SHP77 treated with DMSO at 0.1 percent for 48 hours (cell line): ENCODE measurements around the gene ARID3B.
"Not testable (repeated sequence)": the region's sequence is repeated elsewhere in the genome, so short reads cannot be mapped to it uniquely, and the experiment has no call there.

Experiments
- DNase-seq: peaks from one replicate; lab custom pipeline; 2025; lab: John Stamatoyannopoulos, UW

The ARID3B gene

GRCh38 chr15:74540761-74541493 lies at the start of gene ARID3B:
TSS of gene ARID3B (plus strand) at chr15:74541220. CDS start at chr15:74543937, 2,717 bp downstream.
- peak; percentile 83 for DNase-seq

GRCh38 chr15:74496648-74497047 lies 44.4 kb upstream of the ARID3B start:
- no peak for DNase-seq

GRCh38 chr15:74497584-74497983 lies 43.4 kb upstream of the ARID3B start:
- peak; percentile 53 for DNase-seq

- DNase-seq, result no peak
These were observed 41.7 kb upstream of the ARID3B start for GRCh38 chr15:74499366-74499765.

GRCh38 chr15:74500401-74500800 lies 40.6 kb upstream of the ARID3B start:
- no peak for DNase-seq

GRCh38 chr15:74502301-74502700 lies 38.7 kb upstream of the ARID3B start:
- DNase-seq, result no peak

- DNase-seq, result no peak
These were observed 36.6 kb upstream of the ARID3B start for GRCh38 chr15:74504418-74504817.

GRCh38 chr15:74504836-74505235 lies 36.2 kb upstream of the ARID3B start:
- DNase-seq, result no peak

- no peak for DNase-seq
These were observed 35.0 kb upstream of the ARID3B start for GRCh38 chr15:74505837-74506514.

GRCh38 chr15:74506515-74506840 lies 34.5 kb upstream of the ARID3B start:
- no peak for DNase-seq

- DNase-seq, result no peak
These were observed 29.4 kb upstream of the ARID3B start for GRCh38 chr15:74511583-74511982.

GRCh38 chr15:74514059-74514458 lies 27.0 kb upstream of the ARID3B start:
- DNase-seq, result not testable (repeated sequence)

- DNase-seq, result no peak
These were observed 23.9 kb upstream of the ARID3B start for GRCh38 chr15:74517096-74517495.

GRCh38 chr15:74519311-74519710 lies 21.7 kb upstream of the ARID3B start:
- no peak for DNase-seq

GRCh38 chr15:74520407-74520806 lies 20.6 kb upstream of the ARID3B start:
- no peak for DNase-seq

- DNase-seq, result no peak
These were observed 17.0 kb upstream of the ARID3B start for GRCh38 chr15:74523982-74524381.

GRCh38 chr15:74525309-74525708 lies 15.7 kb upstream of the ARID3B start:
- DNase-seq, result no peak

- DNase-seq, result no peak
These were observed 15.1 kb upstream of the ARID3B start for GRCh38 chr15:74525945-74526344.

- no peak for DNase-seq
These were observed 12.1 kb upstream of the ARID3B start for GRCh38 chr15:74528876-74529275.

- DNase-seq, result no peak
These were observed 11.1 kb upstream of the ARID3B start for GRCh38 chr15:74529921-74530320.

GRCh38 chr15:74530771-74531143 lies 10.3 kb upstream of the ARID3B start:
- DNase-seq, result no peak

- DNase-seq, result no peak
These were observed 9.7 kb upstream of the ARID3B start for GRCh38 chr15:74531144-74531811.

GRCh38 chr15:74535388-74536084 lies 5.5 kb upstream of the ARID3B start:
- DNase-seq, result no peak
